ENCODE measurements around the gene SAT2. TPM values are rescaled to one million over a fixed set of nuclear protein-coding genes. Genes with fewer than 3 reads are reported as not detected.

The SAT2 gene
- total and polyA plus RNA-seq, 2 of the 13 experiments (the other 11 are each of a cell fraction or from before 2014, with no cell fraction given), result 37.6 to 93.7 TPM

GRCh38 chr17:7636163-7636562 is 8.5 kb upstream of the SAT2 start (continued):
- TF ChIP-seq ZNF816 (CRISPR knock-in tag; IDR thresholded peaks at IDR 0.05; ENCODE audit: borderline replicate concordance) (no peak), REPIN1 (CRISPR knock-in tag; IDR thresholded peaks at IDR 0.05; ENCODE audit: borderline replicate concordance, low read depth) (no peak), SOX13 (IDR thresholded peaks at IDR 0.05) (no peak), SOX13 (CRISPR knock-in tag; conservative IDR thresholded peaks at IDR 0.05 in 1 of 2, IDR thresholded peaks at IDR 0.05 in 1 of 2) (no peak), HNRNPLL (IDR thresholded peaks at IDR 0.05; ENCODE audit: low read depth, low read length, poor library complexity, severe bottlenecking) (no peak), TAF1 (CRISPR knock-in tag; IDR thresholded peaks at IDR 0.05) (no peak), ZNF639 (CRISPR knock-in tag; conservative IDR thresholded peaks at IDR 0.05) (no peak), ZBTB2 (CRISPR knock-in tag; IDR thresholded peaks at IDR 0.05; ENCODE audit: low read depth) (no peak), ZNF766 (CRISPR knock-in tag; IDR thresholded peaks at IDR 0.05; ENCODE audit: borderline replicate concordance) (no peak)

- intact Hi-C loops (cut with micrococcal nuclease; ENCODE audit: unreplicated experiment) (loop anchor here (5.0 kb wide), 2 partner anchors 38 to 53 kb away; partner anchors contain the start of genes TP53 and WRAP53), in situ Hi-C loops (cut with HindIII; ENCODE audit: extremely low pct_ligation_motif_present, low pct_unique_long_range_greater_than_20kb) (loop anchor here (5.0 kb wide), 2 partner anchors 53 to 83 kb away; partner anchors contain the start of genes DNAH2, TP53 and WRAP53)
- peak; percentile 17 for ATAC-seq
- ChIA-PET CTCF (ENCODE audit: low intra/inter-chr PET ratio, low total read pairs) (interaction anchor here (0.5 to 2.5 kb wide), 3 partner anchors 32 to 53 kb away, joined by 3 to 12 read pairs (median 10); partner anchors contain the start of genes TP53 and WRAP53), POLR2A (interaction anchor here (1.4 kb wide), 1 partner anchor 53 kb away, joined by 3 read pairs; the partner anchor contains the start of gene TP53)
- WGBS (ENCODE audit: low lambda C conversion rate), result 56% methylated on average over 5 of the region's 5 CpGs
- peaks cover 42% of the 10 kb centered on the region for H3K4me1 ChIP-seq (ENCODE audit: insufficient read depth, low read length)
- no TSS peak for BruUV-seq (replicated peaks)
- TF ChIP-seq FLYWCH1 (CRISPR knock-in tag; IDR thresholded peaks at IDR 0.05) (no peak), CTCF (CRISPR knock-in tag; IDR thresholded peaks at IDR 0.05) (peak; percentile 83), HMG20A (CRISPR knock-in tag; IDR thresholded peaks at IDR 0.05; ENCODE audit: borderline replicate concordance) (no peak), STAG1 (CRISPR knock-in tag; IDR thresholded peaks at IDR 0.05) (peak; percentile 68), SMC3 (IDR thresholded peaks at IDR 0.05; ENCODE audit: low read length) (peak; percentile 77), RBM39 (IDR thresholded peaks at IDR 0.05; ENCODE audit: low read depth, low read length, poor library complexity, severe bottlenecking) (no peak), RAD21 (CRISPR knock-in tag; IDR thresholded peaks at IDR 0.05) (peak; percentile 60), SAP130 (CRISPR knock-in tag; IDR thresholded peaks at IDR 0.05; ENCODE audit: low read depth) (0 out of 2 replicates have a peak, but pooled peaks have one; percentile 11), ZNF251 (CRISPR knock-in tag; IDR thresholded peaks at IDR 0.05) (no peak), ZNF644 (CRISPR knock-in tag; IDR thresholded peaks at IDR 0.05; ENCODE audit: low read depth) (0 out of 2 replicates have a peak, but pooled peaks have one; percentile 34), THAP11 (CRISPR knock-in tag; IDR thresholded peaks at IDR 0.05) (peak; percentile 49; the same call in 1 of the 2 replicates)
- no peak overlapping the region for H3K4me2 ChIP-seq (ENCODE audit: low read depth, low read length)
- no peak for FAIRE-seq
- no peaks in the 10 kb centered on the region for H3K36me3 ChIP-seq (replicated peaks in 1 of 2; ENCODE audit: control insufficient read depth in 1 of 2, insufficient read depth in 2 of 2, low read length in 2 of 2)
- H3K9ac ChIP-seq (ENCODE audit: insufficient read depth, low read depth, low read length), result no peak overlapping the region
- DNase-seq (ENCODE audit: low spot score), result no peak
- no peaks in the 10 kb centered on the region for H3K79me2 ChIP-seq (ENCODE audit: insufficient read depth, low read length)
- no peaks in the 10 kb centered on the region; a peak in 1 of 5 replicates for H3K27me3 ChIP-seq (ENCODE audit: control insufficient read depth in 1 of 2, insufficient read depth in 2 of 2, low read length in 2 of 2)
- no peak overlapping the region for H2AFZ ChIP-seq (ENCODE audit: low read length)
- H3K27ac ChIP-seq (ENCODE audit: extremely low read length, insufficient read depth, low read length), result no peak overlapping the region
- no peak overlapping the region for H3K4me3 ChIP-seq (replicated peaks in 1 of 3; ENCODE audit: insufficient read depth in 1 of 3, low read depth in 2 of 3, low read length in 3 of 3)
- H4K20me1 ChIP-seq (ENCODE audit: insufficient read depth, low read length), result no peaks in the 10 kb centered on the region
- no peaks in the 10 kb centered on the region for H3K9me3 ChIP-seq (ENCODE audit: low read length)
Measured at GRCh38 chr17:7634384-7634783, 6.8 kb upstream of the SAT2 start.

All from HepG2 (cell line).